Measurements from ENCODE around the gene ZNF48.

The ZNF48 gene

GRCh38 chr16:30356401-30357084, 38.7 kb upstream of the ZNF48 start:
- Histone ChIP-seq H3K9ac (ENCODE audit: insufficient read length) (peak overlapping the region; percentile 78), H3K36me3 (ENCODE audit: insufficient read depth, low read length) (peaks cover 38% of the 10 kb centered on the region; the same call in 1 of the 2 replicates), H3K27ac (peak overlapping the region; percentile 82), H3K4me3 (no peak overlapping the region), H3K9me3 (ENCODE audit: low read depth, low read length) (no peaks in the 10 kb centered on the region)
- TF ChIP-seq POLR2AphosphoS5 (IDR thresholded peaks at IDR 0.05; ENCODE audit: borderline replicate concordance, low read depth, low read length) (no peak; the same call in 1 of the 2 replicates), EZH2 (IDR thresholded peaks at IDR 0.05) (no peak), FOXP2 (optimal IDR thresholded peaks at IDR 0.05; ENCODE audit: control extremely low read depth, extremely low read length, insufficient read depth) (no peak)
- no peak for DNase-seq (ENCODE audit: low read depth, low spot score)

- no peaks in the 10 kb centered on the region for H3K9me3 ChIP-seq (ENCODE audit: low read depth, low read length)
- H3K9ac ChIP-seq (ENCODE audit: insufficient read length) = no peak overlapping the region
- H3K4me3 ChIP-seq = no peak overlapping the region
Observed at GRCh38 chr16:30357085-30357714, 38.0 kb upstream of the ZNF48 start.

GRCh38 chr16:30357715-30358576, 37.3 kb upstream of the ZNF48 start:
- H3K27ac ChIP-seq = no peak overlapping the region
- no peak for TF ChIP-seq EZH2 (IDR thresholded peaks at IDR 0.05)
- TF ChIP-seq POLR2AphosphoS5 (IDR thresholded peaks at IDR 0.05; ENCODE audit: borderline replicate concordance, low read depth, low read length) = no peak
- TF ChIP-seq FOXP2 (optimal IDR thresholded peaks at IDR 0.05; ENCODE audit: control extremely low read depth, extremely low read length, insufficient read depth) = no peak
- no peak overlapping the region for H3K4me3 ChIP-seq
- peaks cover 30% of the 10 kb centered on the region; the same call in 1 of the 2 replicates for H3K36me3 ChIP-seq (ENCODE audit: insufficient read depth, low read length)
- no peak for DNase-seq (ENCODE audit: low read depth, low spot score)
- no peaks in the 10 kb centered on the region for H3K9me3 ChIP-seq (ENCODE audit: low read depth, low read length)
- no peak overlapping the region for H3K9ac ChIP-seq (ENCODE audit: insufficient read length)

More at GRCh38 chr16:30357085-30357714, 38.0 kb upstream of the ZNF48 start:
- H3K27ac ChIP-seq = no peak overlapping the region
- H3K36me3 ChIP-seq (ENCODE audit: insufficient read depth, low read length) = peaks cover 33% of the 10 kb centered on the region; the same call in 1 of the 2 replicates
- DNase-seq (ENCODE audit: low read depth, low spot score) = no peak
- no peak for TF ChIP-seq EZH2 (IDR thresholded peaks at IDR 0.05)
- TF ChIP-seq POLR2AphosphoS5 (IDR thresholded peaks at IDR 0.05; ENCODE audit: borderline replicate concordance, low read depth, low read length) = no peak
- TF ChIP-seq FOXP2 (optimal IDR thresholded peaks at IDR 0.05; ENCODE audit: control extremely low read depth, extremely low read length, insufficient read depth) = no peak

- no peak for DNase-seq (ENCODE audit: low read depth, low spot score)
- Histone ChIP-seq H3K27ac (no peak overlapping the region), H3K9ac (ENCODE audit: insufficient read length) (no peak overlapping the region), H3K36me3 (ENCODE audit: insufficient read depth, low read length) (peaks cover 32% of the 10 kb centered on the region; the same call in 1 of the 2 replicates), H3K4me3 (no peak overlapping the region), H3K9me3 (ENCODE audit: low read depth, low read length) (no peaks in the 10 kb centered on the region)
- TF ChIP-seq POLR2AphosphoS5 (IDR thresholded peaks at IDR 0.05; ENCODE audit: borderline replicate concordance, low read depth, low read length) = no peak
- TF ChIP-seq FOXP2 (optimal IDR thresholded peaks at IDR 0.05; ENCODE audit: control extremely low read depth, extremely low read length, insufficient read depth) = no peak
- no peak for TF ChIP-seq EZH2 (IDR thresholded peaks at IDR 0.05)
Observed at GRCh38 chr16:30358577-30358936, 36.7 kb upstream of the ZNF48 start.

GRCh38 chr16:30358990-30359870, 36.0 kb upstream of the ZNF48 start:
- TF ChIP-seq FOXP2 (optimal IDR thresholded peaks at IDR 0.05; ENCODE audit: control extremely low read depth, extremely low read length, insufficient read depth) (no peak), POLR2AphosphoS5 (IDR thresholded peaks at IDR 0.05; ENCODE audit: borderline replicate concordance, low read depth, low read length) (no peak), EZH2 (IDR thresholded peaks at IDR 0.05) (no peak)
- H3K9ac ChIP-seq (ENCODE audit: insufficient read length) = no peak overlapping the region
- H3K36me3 ChIP-seq (ENCODE audit: insufficient read depth, low read length) = peaks cover 29% of the 10 kb centered on the region; the same call in 1 of the 2 replicates
- no peaks in the 10 kb centered on the region for H3K9me3 ChIP-seq (ENCODE audit: low read depth, low read length)
- H3K4me3 ChIP-seq = no peak overlapping the region
- no peak for DNase-seq (ENCODE audit: low read depth, low spot score)
- no peak overlapping the region for H3K27ac ChIP-seq

- Histone ChIP-seq H3K36me3 (ENCODE audit: insufficient read depth, low read length) (peaks cover 35% of the 10 kb centered on the region; the same call in 1 of the 2 replicates), H3K9ac (ENCODE audit: insufficient read length) (no peak overlapping the region), H3K4me3 (no peak overlapping the region), H3K27ac (no peak overlapping the region), H3K9me3 (ENCODE audit: low read depth, low read length) (no peaks in the 10 kb centered on the region)
- DNase-seq (ENCODE audit: low read depth, low spot score) = no peak
- TF ChIP-seq EZH2 (IDR thresholded peaks at IDR 0.05) (no peak), FOXP2 (optimal IDR thresholded peaks at IDR 0.05; ENCODE audit: control extremely low read depth, extremely low read length, insufficient read depth) (no peak), POLR2AphosphoS5 (IDR thresholded peaks at IDR 0.05; ENCODE audit: borderline replicate concordance, low read depth, low read length) (no peak)
Observed at GRCh38 chr16:30359871-30360170, 35.4 kb upstream of the ZNF48 start.

- Histone ChIP-seq H3K4me3 (no peak overlapping the region), H3K27ac (no peak overlapping the region), H3K9me3 (ENCODE audit: low read depth, low read length) (no peaks in the 10 kb centered on the region), H3K36me3 (ENCODE audit: insufficient read depth, low read length) (peaks cover 41% of the 10 kb centered on the region; the same call in 1 of the 2 replicates), H3K9ac (ENCODE audit: insufficient read length) (no peak overlapping the region)
- no peak for DNase-seq (ENCODE audit: low read depth, low spot score)
- TF ChIP-seq EZH2 (IDR thresholded peaks at IDR 0.05) = no peak
- no peak for TF ChIP-seq FOXP2 (optimal IDR thresholded peaks at IDR 0.05; ENCODE audit: control extremely low read depth, extremely low read length, insufficient read depth)
- no peak for TF ChIP-seq POLR2AphosphoS5 (IDR thresholded peaks at IDR 0.05; ENCODE audit: borderline replicate concordance, low read depth, low read length)
Observed at GRCh38 chr16:30361180-30361579, 34.0 kb upstream of the ZNF48 start.
